GM10847 (cell line): ENCODE results near the gene SLIT3.

Experiments used
- POLR2A ChIP-seq: IDR thresholded peaks from 2 replicates; pipeline ENCODE4 v1.6.1; 2011; ENCODE audit not compliant: insufficient read length; ENCODE audit errors: extremely low read depth

Gene SLIT3

DNA sequence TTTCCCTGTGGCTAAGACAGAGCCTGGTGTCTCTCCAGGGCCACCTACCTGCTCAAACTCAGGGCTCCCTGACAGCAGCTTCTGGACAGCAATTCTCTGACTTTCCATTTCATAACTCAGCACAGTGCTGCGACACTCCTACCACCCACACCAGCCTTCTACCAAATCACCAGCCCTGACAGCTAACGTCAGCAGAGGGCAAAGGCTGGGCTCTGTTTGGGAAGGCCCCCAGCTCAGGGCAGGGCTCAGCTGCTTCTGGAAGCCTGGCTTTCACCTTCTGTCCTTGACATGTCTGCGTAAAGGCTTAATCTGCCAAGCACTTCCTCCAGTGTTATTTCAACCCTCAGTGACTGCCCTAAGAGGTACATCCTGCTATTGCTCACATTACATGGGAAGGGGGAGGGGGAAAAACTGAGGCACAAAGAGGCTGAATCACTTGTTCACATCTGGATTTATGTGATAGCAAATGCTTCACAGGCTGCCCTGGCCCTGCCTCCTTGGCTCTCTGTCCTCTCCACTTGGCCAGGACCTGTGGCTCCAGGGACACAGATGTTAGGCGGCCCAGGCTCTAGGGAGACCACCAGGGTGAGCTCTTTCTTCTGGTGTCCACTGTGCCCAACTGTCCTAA, 619.3 kb downstream of the SLIT3 start:
- TF ChIP-seq POLR2A = no peak

DNA sequence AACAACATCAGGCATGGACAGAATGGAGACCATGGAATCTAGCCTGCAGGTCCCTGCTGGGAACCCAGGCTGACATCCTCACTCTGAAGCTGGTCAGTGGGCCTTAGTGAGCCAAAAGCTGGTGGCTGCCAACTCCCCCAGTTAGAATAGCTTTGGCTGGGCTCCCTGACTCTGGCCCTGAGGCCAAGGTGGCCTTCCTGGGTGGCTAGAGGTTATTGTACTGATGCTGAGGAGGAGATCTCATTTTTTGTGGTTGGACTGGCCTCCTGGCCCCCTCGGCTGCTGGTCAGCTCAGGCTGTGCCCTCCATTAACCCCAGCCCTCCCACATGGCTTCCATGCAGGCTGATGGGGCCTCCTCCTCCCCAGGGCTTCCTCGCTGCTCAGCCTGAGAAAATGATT, 620.5 kb downstream of the SLIT3 start:
- TF ChIP-seq POLR2A = no peak

DNA sequence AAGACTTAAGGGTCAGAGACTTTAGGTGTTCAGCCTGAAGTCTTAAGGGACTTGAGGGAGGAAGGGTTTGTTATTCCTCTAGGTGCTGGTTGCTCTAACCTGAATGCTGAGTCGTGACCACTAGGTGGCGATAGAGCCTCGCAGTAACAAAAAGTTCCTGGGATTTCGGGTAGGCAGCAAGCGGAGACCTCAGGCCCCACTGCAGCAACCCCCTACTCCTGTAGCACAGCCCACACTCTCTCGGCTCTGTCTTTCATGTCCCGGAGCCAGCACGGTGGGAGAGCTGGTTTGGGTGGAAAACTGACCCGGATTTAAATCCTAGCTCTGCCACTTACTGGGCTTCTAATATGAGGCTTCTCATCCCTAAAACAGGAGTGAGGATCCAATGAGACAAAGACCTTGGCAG, 621.4 kb downstream of the SLIT3 start:
- TF ChIP-seq POLR2A = no peak

DNA sequence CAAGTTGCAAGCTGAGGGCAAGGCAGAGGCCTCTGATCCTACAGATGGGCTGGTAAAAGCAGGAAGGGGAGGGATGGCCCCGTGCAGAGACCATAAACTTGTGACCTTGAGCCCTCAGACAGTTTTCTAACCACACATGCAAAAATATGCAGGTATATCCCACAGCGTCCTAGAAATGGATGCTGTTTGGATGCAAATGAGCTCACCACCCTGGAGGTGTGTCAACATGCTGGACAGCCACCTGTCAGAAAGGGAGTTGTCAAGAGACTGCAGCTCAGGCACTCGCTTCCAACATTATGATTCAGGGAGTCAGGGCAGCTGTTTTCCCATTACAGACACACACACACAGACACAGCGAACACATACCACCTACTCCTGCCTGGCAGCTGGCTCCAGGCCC, 624.4 kb downstream of the SLIT3 start:
- no peak for TF ChIP-seq POLR2A

DNA sequence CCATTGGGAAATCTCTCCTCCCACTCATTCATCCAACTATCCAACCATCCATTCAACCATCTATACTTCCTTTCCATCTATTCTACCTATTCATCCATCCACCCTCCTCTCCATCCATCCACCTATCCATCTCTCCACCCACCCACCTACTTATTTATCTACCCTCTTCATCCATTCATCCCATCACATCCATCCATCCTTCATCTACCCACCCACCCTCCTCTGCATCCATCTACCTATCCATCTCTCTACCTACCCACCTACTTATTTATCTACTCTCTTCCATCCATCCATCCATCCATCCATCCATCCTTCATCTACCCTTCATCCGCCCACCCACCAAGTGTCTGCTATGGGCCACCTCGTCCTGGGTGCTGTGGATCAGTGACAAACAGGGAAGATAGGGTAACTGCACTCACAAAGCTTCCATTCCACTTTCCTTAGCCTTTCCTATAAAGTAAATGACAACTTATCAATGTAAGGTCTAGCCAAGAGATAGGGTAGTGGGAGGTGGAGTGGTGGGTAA, 625.0 kb downstream of the SLIT3 start:
- no peak for TF ChIP-seq POLR2A

DNA sequence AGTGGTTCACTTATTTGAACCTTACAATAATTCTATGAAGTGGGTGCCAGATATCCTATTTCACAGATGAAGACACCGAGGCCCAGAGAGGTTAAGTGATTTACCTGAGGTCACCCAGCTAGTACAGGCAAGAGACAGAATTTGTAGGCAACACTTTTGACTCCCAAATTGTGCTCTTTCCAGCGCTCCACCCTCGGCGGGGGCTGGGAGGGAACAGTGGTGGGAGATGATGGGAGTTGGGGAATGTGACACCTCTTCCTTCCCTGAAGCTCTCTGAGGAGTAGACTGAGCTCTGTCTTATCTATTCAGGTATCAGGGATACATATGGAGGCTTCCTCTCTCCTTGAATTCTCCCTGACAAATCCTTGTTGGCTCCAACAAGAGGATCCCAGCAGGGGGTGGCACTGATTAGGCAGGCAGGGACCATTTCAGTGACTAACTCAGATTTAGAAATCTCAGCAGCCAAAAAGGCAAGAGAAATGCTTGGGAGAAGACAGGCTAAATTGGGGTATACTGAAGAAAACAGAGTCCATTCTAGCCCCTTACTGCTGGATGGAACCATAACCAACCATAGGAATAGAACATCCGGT, 626.0 kb downstream of the SLIT3 start:
- TF ChIP-seq POLR2A = no peak

DNA sequence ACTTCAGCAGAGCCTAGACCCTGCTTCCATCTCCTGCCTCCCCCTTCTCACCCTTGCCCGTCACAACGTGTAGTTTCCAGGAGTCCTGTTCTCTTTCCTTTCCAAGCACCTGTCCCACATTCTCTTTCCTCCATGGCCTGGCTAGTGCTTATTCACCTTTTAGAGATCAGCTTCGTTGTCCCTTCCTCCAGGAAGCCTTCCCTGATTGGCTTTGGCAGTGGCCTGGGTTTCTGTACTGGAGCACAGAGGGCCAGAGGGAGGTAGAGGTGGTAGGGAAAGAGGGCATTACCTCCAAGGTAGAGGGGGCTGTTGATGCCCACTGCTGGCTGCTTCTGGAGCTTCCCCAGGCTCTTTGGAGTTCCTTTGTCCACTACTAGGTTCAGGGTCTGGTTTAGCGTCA, 628.1 kb downstream of the SLIT3 start:
- TF ChIP-seq POLR2A = no peak

DNA sequence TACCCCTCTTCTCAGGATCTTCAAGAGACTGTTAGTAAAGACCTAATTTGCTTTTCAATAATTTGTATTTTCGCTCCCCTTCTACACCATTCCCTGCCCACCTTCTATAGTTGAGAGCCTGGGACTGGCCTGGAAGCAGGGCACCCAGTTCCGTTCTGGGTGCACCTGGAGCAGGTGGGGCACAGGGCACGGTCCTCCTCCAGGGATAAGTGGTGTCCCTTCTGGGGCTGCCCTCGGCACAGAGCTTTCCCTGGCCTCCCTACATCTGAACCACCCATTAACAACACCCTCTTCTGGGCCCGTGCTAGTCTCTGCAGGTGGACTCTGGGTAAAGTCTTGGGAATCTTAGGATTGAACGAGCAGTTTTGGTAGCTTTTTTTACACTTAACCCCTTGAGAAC, 628.9 kb downstream of the SLIT3 start:
- no peak for TF ChIP-seq POLR2A

DNA sequence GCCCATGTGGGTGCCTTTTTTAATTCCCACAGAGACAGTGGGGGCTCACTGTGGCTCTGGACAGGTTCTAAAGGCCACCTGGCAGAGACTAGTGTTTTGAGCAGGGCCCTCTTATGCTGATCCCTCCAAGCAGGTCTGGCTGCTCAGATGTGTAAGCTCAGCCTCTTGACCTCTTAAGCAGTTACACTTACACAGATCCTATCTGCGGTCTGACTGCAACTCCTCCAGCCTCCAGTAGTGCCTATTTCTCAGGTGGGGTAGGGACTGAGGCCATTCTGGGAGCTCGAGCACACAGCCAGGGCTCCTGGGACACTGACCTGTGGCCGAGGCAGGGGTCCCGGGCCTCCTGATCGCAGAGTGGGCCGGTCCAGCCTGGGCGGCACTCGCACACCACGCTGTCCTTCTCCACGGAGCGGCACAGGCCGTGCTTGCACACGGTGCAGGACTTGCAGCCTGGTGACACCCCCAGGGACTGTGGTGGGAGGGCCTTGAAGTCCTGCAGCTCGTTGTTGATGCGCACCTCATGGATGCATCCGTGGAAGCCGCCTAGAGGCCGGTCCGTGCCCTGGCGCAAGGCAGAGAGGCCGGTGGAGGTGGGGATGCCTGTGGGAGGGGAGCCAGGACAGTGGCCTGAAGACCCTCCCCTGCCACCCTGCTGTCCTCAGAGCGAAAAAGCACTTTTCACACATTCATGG, 629.9 kb downstream of the SLIT3 start:
- no peak for TF ChIP-seq POLR2A

DNA sequence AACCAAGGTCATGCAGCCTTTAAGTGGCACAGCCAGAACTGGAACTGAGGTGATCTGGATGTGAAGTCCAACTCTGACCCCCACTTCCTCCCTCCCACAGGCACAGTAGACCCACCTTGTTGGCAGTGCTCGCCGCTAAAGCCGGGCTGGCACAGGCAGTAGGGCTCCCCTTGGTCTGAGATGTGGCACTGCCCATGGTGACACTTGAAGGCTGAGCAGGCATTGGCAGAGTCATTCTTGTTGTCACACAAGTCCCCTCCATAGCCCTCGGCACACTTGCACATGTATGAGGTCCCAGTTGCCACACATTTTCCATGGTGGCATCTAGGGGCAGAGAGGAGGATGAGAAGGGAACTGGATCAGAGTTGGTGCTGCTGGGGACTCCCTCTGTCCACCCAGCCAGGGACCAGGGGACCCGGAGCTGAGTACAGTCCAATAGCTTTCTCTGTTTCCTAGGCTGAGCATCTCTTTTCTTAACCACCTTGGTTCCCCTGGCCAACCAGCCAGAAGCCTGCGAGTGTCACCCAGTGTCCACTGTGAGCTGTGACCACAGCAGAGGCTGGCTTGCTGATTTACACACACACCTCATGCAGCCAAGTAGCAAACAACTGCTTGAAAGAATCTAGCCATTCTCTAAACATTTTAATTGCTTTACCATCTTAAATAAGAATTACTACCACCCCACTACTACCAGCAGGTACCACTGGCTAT, 631.1 kb downstream of the SLIT3 start:
- TF ChIP-seq POLR2A = no peak

DNA sequence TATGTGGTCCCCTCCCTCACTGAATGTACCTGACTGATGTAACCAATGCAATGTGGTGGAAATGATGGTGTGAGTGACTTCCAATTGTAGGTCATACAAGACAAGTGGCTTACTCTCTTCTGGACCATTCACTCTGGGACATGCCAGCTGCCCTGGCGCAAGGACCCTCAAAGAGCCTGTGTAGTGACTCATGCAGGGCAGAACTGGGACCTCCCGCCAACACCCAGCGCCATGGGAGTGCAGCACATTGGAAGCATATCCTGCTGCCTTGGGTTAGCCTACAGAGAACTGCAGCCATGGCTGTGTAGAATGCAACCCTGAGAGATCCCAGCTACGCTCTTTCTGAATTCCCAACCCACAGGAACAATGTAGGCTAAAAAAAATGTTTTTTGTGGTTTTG, 631.8 kb downstream of the SLIT3 start:
- TF ChIP-seq POLR2A = no peak

DNA sequence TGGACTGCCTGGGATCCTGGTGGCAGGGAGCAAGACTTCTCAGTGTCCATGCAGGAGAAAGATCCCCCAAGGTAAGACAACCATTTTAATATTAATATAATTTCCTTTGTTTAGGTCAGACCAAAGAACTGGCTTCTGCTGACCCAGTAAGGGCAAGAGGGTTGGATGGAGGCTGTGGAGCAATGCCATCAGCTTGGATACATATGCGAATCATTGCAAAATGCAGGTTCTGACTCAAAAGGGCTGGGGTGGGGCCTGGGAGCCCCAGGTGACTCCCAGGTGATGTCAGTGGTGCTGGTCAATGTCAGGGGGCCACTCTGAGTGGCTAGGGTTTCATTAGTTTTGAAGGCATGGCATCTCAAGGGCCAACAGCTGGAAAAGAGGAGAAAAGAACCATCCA, 632.9 kb downstream of the SLIT3 start:
- no peak for TF ChIP-seq POLR2A

DNA sequence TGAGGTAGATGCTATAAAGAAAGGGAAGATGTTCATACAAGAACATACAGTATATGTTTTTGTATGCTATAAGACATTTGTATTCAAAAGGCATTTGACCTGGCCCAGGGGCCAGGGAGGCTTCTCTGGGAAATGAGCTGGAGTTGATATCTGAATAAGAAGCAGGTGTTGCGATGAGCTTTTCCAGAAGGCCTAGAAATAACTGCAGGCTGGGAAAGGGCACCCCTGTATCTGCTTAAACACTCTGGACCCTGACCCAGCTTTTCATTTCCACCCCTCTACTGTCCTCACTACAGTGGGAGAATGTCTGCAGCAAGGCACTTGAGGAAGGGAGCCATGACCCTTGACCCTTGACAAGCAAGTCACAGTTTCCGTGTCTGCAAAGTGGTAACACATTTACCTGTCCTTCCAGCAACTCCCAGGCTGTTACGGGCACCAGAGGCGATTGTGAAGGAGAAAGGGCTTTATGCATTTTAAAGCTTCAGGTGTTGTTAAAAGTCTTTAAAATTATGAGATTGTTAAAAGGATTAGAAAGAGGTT, 633.6 kb downstream of the SLIT3 start:
- TF ChIP-seq POLR2A = no peak

DNA sequence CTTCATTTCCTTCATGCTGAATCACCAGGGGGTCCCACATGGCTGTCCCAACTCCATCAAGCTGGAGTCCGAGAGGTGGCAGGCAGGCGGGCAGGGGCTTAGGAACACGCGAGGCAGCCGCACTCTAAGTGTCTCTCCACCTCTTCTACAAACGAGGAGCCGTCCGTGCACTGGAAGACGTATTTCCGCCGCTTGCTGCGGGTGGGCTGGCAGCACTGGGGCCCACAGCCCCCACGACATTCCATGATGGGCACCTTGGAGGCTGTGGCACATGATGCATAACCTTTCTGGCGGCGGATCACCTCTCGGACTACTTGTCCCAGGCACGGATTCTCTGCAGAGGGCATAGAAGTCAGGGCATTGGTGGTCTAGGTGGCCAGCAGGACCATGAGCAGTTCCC, 634.6 kb downstream of the SLIT3 start:
- TF ChIP-seq POLR2A = no peak

DNA sequence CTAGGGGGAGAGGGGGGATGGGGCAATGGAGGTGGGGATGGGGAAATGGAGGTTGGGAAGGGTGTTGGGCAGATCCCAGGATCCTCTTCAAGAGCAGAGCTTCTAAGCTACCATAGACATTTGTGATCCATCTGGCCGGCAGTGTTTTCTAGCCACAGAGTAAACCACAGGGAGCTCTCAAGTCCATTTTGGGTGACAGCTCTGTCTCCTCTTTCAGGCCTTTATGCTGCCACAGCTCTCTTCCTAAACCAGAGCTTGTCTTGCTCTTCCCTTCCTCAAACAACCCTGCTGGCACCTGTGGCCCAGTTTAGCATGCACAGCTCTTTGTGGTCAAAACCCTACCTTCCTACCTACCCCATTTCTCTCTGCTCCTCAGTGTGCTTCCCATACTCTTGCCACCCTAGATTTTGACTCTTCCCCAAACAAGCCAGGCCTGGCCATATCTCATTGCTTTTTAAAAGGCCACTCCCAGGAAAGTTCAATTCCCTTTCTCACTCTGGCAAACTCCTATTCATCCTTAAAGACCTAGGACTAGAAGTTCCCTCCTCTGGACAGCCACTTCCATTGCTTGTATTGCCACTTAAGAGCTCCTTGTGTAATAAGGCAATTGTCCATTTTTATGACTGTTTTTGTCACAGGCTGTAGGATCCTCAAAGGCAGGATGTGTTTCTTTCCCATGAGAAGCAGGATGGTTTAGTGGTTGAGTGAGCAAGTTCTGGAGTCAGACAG, 637.5 kb downstream of the SLIT3 start:
- no peak for TF ChIP-seq POLR2A
